AML-193 (cell line): ENCODE results near the gene TNFRSF17.
A peak's percentile ranks its signal among the peaks of the same experiment; 100 is the strongest.

Experiments used
- DNase-seq, 2 experiments: peaks; one replicate each; lab custom pipeline; 2025; lab: John Stamatoyannopoulos, UW

TNFRSF17 gene

DNA sequence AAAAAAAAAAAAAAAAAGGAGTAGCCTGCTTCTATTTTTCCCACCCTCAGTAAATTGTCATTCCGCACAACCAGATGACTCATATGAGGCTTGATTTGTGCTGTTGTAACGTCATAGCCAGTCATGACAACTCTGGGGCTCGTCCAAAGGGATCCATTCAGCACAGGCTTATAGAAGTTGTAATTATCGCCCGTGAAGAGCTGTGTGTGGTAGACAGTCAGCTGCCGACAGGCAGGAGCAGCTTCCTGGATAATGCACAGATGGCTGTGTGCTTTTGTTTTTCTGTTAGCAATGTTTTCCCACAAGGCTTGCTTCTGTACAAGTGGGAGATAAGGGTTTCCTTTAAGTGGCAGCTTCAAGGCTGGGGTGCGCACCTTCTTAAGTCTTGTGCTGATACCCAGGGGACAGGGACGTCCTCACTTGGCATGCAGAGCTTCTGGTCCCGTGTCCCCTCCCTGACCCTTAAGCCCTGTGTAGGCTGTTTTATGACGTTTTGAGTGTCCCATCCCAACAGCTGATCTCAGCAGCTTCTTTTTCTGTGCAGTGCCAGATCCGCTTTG, 37.5 kb downstream of the TNFRSF17 start:
- DNase-seq = no peak

DNA sequence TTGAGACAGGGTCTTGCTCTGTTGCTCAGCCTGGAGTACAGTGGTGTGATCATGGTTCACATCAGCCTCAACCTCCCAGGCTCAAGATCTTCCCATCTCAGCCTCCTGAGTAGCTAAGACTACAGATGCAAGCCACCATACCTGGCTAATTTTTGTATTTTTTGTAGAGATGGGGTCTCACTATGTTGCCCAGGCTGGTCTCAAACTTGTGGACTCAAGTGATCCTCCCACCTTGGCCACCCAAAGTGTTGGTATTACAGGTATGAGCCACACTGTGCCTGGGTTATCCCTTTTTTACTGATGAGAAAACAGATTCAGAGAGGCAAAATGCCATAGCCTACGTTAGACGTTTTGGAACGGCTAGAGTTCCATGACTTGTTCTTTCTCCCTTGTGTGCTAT, 41.6 kb downstream of the TNFRSF17 start:
- no peak for DNase-seq

DNA sequence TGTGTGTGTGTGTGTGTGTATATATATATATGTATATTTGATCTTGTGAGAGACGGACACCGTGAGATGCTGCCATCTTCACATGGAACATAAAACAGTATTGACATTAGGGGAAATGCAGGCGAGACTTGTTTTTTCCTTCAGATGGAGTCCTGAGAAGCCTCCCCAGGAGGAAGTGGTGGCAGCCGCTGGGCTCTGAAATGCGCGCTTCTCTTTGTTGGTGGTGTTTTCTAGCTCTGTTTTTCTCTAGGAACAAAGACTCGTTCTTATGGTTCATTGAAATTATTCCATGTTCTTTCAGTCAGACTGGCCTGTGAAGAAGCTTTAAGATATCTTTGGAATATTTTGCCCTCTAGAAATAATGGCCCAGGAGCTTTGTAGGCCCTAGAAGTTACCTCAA, 44.5 kb downstream of the TNFRSF17 start:
- DNase-seq = no peak

DNA sequence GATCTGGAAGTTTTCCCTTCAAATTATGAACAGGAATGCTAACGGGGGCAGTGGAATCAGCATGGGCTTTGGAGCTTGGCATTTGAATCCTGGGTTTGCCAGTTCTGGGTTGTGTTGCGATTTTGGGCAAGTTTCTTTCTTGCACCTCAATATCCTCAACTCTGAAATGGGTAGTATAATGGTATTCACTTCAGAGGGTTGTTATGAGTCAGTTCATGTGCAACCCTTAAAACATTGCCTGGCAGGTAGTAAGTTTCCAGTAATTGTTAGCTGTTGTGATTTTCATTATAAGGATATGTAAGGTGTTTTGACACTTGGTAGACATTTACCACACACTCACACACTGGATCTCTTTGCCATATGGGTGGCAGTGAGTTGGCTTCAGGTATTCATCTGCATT, 44.9 kb downstream of the TNFRSF17 start:
- no peak for DNase-seq

DNA sequence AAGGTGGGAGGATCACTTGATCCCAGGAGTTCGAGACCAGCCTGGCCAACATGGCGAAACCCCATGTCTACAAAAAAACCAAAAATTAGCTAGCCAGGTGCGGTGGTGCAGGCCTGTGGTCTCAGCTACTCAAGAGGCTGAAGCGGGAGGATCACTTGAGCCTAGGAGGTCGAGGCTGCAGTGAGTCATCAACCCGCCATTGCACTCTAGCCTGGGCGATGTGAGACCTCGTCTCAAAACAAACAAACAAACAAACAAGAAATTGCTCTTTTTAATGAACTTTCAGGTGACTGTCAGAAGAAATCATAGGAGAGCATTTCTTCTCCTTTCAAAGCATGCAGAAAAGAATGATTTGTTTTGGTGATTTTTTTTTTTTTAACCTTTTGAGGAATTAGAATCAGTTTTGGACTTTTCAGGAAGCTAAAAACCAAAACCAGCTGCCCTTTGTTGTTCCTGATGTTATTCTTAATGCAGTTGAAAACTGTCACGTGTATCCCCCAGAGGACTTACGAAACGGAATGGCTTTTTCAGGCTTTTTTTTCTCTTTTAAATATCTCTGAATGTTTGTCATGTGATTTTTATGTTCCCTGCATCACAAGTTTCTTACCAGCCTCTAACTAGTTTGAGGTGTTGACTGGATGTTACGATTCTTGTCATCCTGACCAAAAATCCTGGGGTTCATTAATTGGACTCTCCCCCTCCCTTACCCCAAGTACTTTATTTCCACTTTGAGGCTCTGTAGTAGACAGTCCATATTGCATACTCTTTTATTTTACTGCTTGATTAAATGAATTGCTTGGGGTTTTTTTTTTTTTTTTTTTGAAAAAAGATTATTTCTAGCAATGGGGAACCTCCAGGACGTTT, 45.6 kb downstream of the TNFRSF17 start:
- no peak for DNase-seq

DNA sequence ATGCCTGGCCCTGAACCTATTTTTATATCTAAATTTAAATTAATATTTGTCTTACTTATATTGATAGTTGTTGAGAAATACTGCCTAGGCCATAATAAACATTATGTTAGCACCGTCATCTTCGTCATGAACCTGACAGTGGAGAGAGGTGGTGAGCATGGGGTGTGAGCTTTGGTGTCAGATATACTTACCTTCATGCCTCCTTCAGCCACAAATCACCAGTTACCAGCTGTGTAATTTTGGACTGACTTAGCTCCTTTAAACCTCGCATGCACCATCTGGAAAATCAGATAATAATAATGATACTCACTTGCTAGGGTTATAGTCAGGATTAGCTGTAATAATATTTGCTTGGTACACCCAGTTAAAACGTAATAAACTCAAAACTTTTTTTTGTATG, 46.6 kb downstream of the TNFRSF17 start:
- DNase-seq = no peak

DNA sequence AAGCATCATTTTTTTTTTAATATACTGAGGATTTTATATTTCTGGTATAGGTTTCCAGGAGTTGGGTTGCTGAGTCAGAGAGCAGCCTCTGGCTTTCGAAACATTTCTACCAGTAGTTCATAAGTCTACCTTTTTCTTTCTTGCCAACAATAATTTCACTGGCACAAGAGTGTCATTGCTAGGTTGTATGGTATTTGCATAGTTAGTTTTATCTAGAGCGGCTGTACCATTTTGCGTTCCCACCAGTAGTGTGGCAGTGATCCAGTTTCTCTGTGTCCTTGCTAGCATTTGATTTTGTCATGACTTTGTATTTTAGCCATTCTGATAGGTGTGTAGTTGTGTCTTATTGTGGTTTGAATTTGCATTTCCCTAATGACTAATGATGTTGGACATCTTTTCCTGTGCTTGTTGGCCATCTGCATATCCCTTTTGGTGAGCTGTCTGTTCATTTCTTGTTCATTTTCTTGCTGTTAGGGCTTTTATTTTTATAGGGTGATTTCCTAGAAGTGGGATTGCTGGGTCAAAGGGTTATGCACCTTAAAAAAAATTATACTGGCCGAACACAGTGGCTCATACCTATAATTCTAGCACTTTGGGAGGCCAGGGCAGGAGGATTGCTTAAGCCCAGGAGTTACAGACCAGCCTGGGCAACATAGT, 51.4 kb downstream of the TNFRSF17 start:
- peak in 1 of 2 experiments; percentile 14 for DNase-seq

DNA sequence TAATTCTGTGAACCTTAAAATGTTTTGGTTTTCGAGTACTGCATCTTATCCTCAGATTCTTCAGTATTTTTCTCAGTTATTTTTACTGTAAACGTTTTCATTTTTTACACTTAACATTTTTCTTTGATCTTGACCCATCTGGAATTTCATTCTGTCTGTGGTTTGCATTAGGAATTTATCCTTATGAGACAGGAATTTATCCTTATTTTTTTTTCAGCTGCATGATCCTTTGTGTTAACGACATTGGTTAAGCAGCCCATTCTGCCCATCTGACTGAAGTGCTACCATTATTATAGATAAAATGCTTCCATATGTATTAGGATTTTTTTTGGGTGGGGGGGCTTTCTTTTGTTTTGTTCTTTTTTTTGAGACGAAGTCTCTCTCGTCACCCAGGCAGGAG, 52.5 kb downstream of the TNFRSF17 start:
- no peak for DNase-seq
